H1 (cell line): Measurements from ENCODE around the gene AMT. TPM values are rescaled to one million over a fixed set of nuclear protein-coding genes. Genes with fewer than 3 reads are reported as not detected.
A peak's percentile ranks its signal among the peaks of the same experiment; 100 is the strongest.

Experiments
- ASH2L ChIP-seq: fragments of 200-600, 300-600 bp; sonication (generic); IDR thresholded peaks from one replicate; pipeline ENCODE4 v1.7.1; 2017; ENCODE audit warnings: low read length
- CHD1 ChIP-seq: IDR thresholded peaks from 2 replicates; pipeline ENCODE4 v1.6.1; 2012; ENCODE audit warnings: low read depth, low read length, improper control_type of control experiment
- CTCF ChIP-seq, 3 experiments: IDR thresholded peaks; 1 replicate in 2 of 3; 2 replicates in 1 of 3; pipeline versions ENCODE4 v1.5.1 to v1.6.1; 2011; ENCODE audit warnings: low read length in 3 of 3, mild to moderate bottlenecking in 3 of 3, inconsistent platforms in 2 of 3, low read depth in 1 of 3, moderate library complexity in 1 of 3; ENCODE audit not compliant: insufficient read depth in 1 of 3; ENCODE audit errors: control extremely low read depth in 1 of 3
- EGR1 ChIP-seq: IDR thresholded peaks from 2 replicates; pipeline ENCODE4 v1.6.1; 2011; ENCODE audit warnings: low read depth, low read length, borderline replicate concordance
- EP300 ChIP-seq, 2 experiments: IDR thresholded peaks; 1 replicate in 1 of 2; 2 replicates in 1 of 2; pipeline ENCODE4 v1.6.1; 2011 to 2012; ENCODE audit warnings: low read depth in 2 of 2, low read length in 2 of 2, mild to moderate bottlenecking in 2 of 2, borderline replicate concordance in 1 of 2, inconsistent platforms in 1 of 2, moderate library complexity in 1 of 2
- EZH2 ChIP-seq: fragments of 200-600 bp; sonication (generic); IDR thresholded peaks from 2 replicates; pipeline ENCODE4 v1.7.1; 2012; ENCODE audit warnings: low read depth, mild to moderate bottlenecking, moderate library complexity, low read length, inconsistent platforms; ENCODE audit not compliant: severe bottlenecking
- GABPA ChIP-seq: IDR thresholded peaks from 2 replicates; pipeline ENCODE4 v1.6.1; 2011; ENCODE audit warnings: mild to moderate bottlenecking, low read length, moderate library complexity, borderline replicate concordance; ENCODE audit not compliant: insufficient read depth
- HDAC6 ChIP-seq: IDR thresholded peaks from one replicate; pipeline ENCODE4 v1.7.1; 2012; ENCODE audit warnings: low read depth, mild to moderate bottlenecking, inconsistent platforms, low read length, moderate library complexity
- JUND ChIP-seq: IDR thresholded peaks from 2 replicates; pipeline ENCODE4 v1.6.1; 2011; ENCODE audit warnings: mild to moderate bottlenecking, improper control_type of control experiment, low read length
- KDM4A ChIP-seq: IDR thresholded peaks from one replicate; pipeline ENCODE4 v1.7.1; 2012; ENCODE audit warnings: low read depth, mild to moderate bottlenecking, moderate library complexity, low read length, inconsistent platforms; ENCODE audit not compliant: severe bottlenecking
- KDM5A ChIP-seq: fragments of 200-600 bp; IDR thresholded peaks from 2 replicates; pipeline ENCODE4 v1.7.1; 2012; ENCODE audit warnings: mild to moderate bottlenecking, low read length, inconsistent platforms, mixed read lengths
- MAFK ChIP-seq: IDR thresholded peaks from 2 replicates; pipeline ENCODE4 v1.6.1; 2012; ENCODE audit warnings: low read depth, mild to moderate bottlenecking, improper control_type of control experiment, low read length
- NANOG ChIP-seq: IDR thresholded peaks from 2 replicates; pipeline ENCODE4 v1.6.1; 2011; ENCODE audit warnings: low read length, low read depth, mild to moderate bottlenecking, inconsistent platforms; ENCODE audit not compliant: insufficient read depth, poor library complexity, severe bottlenecking
- POLR2AphosphoS5 ChIP-seq: IDR thresholded peaks from 2 replicates; pipeline ENCODE4 v1.6.1; 2011; ENCODE audit warnings: low read depth, low read length
- RAD21 ChIP-seq, 2 experiments: IDR thresholded peaks in 1 of 2; conservative IDR thresholded peaks in 1 of 2; 2 replicates each; pipeline ENCODE4 v1.6.1; 2011; ENCODE audit warnings: low read depth in 2 of 2, low read length in 2 of 2, improper control_type of control experiment in 1 of 2, inconsistent platforms in 1 of 2, mild to moderate bottlenecking in 1 of 2, moderate library complexity in 1 of 2
- SP1 ChIP-seq: IDR thresholded peaks from 2 replicates; pipeline ENCODE4 v1.6.1; 2011; ENCODE audit warnings: low read depth, low read length
- SP2 ChIP-seq: IDR thresholded peaks from 2 replicates; pipeline ENCODE4 v1.6.1; 2012; ENCODE audit warnings: mild to moderate bottlenecking, low read length, inconsistent platforms
- SP4 ChIP-seq: IDR thresholded peaks from 2 replicates; pipeline ENCODE4 v1.6.1; 2012; ENCODE audit warnings: low read length, inconsistent platforms
- SUZ12 ChIP-seq: fragments of 200-600 bp; sonication (generic); IDR thresholded peaks from 2 replicates; pipeline ENCODE4 v1.6.1; 2012; ENCODE audit warnings: mild to moderate bottlenecking, inconsistent platforms, low read length, moderate library complexity, mixed read lengths
- USF2 ChIP-seq: IDR thresholded peaks from 2 replicates; pipeline ENCODE4 v1.6.1; 2011; ENCODE audit warnings: low read length, improper control_type of control experiment
- polyA plus RNA-seq, 7 experiments: library from polyadenylated mRNA; depleted of rRNA in 3 of 7; stranded (reverse) in 5 of 7; unstranded in 2 of 7; fragments of >200 nt in 5 of 7; fragments of 200-250 nt in 2 of 7; gene quantifications; 1 replicate in 5 of 7; 2 replicates in 1 of 7; 4 replicates in 1 of 7; pipeline versions ENCODE4 v1.2.1 to v1.2.3, GENCODE V29; 2011 to 2013; ENCODE audit warnings: missing spikeins in 2 of 7, mixed read lengths in 2 of 7
- total RNA-seq: library from RNA; stranded (reverse); fragmentation: NEBNext Ultra II Directional; extraction: Animal tissue kit (Norgen Biotek cat#: 25700); gene quantifications from 2 replicates; pipeline ENCODE4 v1.2.1, GENCODE V29; 2021

The AMT gene
- total and polyA plus RNA-seq, 2 of the 8 experiments (the other 6 are each of a cell fraction or from before 2014, with no cell fraction given), result 46.5 to 92.4 TPM

GRCh38 chr3:49411968-49412631 lies 10.2 kb downstream of the AMT start, which contains the start of the genes RHOA and TCTA (continued):
- TF ChIP-seq SP2 (no peak), CTCF (IDR thresholded peaks at IDR 0.05; ENCODE audit: control extremely low read depth in 1 of 3, insufficient read depth in 1 of 3, low read depth in 1 of 3, low read length in 3 of 3) (0 out of 4 replicates have a peak, but pooled peaks of 1 of the 3 experiments have one; percentile 8), NANOG (no peak), HDAC6 (no peak), MAFK (no peak), KDM5A (no peak; the same call in 1 of the 2 replicates), SP1 (peak; percentile 58; the same call in 1 of the 2 replicates), POLR2AphosphoS5 (peak; percentile 93), GABPA (no peak), KDM4A (peak; percentile 45), EP300 (IDR thresholded peaks at IDR 0.05; ENCODE audit: borderline replicate concordance in 1 of 2, low read depth in 2 of 2, low read length in 2 of 2) (no peak), SUZ12 (peak; percentile 48; the same call in 1 of the 2 replicates), CHD1 (no peak), EGR1 (no peak), EZH2 (no peak), RAD21 (IDR thresholded peaks at IDR 0.05 in 1 of 2, conservative IDR thresholded peaks at IDR 0.05 in 1 of 2; ENCODE audit: low read depth in 2 of 2, low read length in 2 of 2) (no peak; a peak in 1 of 4 replicates), SP4 (no peak), USF2 (no peak), ASH2L (peak; percentile 44), JUND (0 out of 2 replicates have a peak, but pooled peaks have one; percentile 5)
